ENCODE measurements around the gene CCDC87. TPM values are rescaled to one million over a fixed set of nuclear protein-coding genes. Genes with fewer than 3 reads are reported as not detected.

CCDC87 gene
- total RNA-seq, 4 donors from 2014 or later, result 0.32 to 0.96 TPM; not detected in 2

DNA sequence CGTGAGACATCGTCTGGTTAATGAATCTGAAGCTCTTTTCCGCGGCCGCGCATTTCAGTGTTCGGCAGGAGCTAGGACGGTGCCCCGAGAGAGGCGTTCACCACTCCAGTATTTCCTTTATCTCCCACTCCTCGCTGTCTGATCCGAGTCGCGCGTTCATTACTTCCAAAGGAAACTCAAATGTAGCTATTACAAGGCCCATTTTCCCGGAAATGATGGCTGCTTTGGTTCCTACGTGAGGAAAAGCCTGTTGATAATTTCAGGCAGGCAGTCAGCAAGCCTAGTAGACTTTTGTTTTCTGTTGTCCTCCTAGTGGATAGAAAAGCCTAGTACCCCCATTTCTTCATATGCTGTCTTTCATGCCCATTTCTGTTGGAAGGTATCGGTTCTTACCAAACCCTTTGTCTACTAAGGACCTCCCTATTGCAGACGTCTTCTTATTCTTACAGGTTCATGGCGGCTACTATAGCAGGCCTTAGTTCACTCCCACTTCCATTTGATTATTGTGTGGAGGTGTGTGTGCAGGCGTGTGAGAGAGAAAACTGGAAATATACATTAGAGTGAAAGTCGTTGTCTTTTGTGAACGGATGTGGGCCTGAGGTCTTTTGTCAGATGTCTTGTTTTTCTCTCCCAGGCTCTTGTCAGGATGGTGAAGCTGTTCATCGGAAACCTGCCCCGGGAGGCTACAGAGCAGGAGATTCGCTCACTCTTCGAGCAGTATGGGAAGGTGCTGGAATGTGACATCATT, 46.4 kb upstream of the CCDC87 start:
- no peaks in the 10 kb centered on the region for H3K27me3 ChIP-seq
- peaks cover 26 to 66% (median 53%) of the 10 kb centered on the region in 4 donors for H3K4me1 ChIP-seq
- no peak for TF ChIP-seq POLR2A (IDR thresholded peaks at IDR 0.05)
- TF ChIP-seq, protein P1, sequence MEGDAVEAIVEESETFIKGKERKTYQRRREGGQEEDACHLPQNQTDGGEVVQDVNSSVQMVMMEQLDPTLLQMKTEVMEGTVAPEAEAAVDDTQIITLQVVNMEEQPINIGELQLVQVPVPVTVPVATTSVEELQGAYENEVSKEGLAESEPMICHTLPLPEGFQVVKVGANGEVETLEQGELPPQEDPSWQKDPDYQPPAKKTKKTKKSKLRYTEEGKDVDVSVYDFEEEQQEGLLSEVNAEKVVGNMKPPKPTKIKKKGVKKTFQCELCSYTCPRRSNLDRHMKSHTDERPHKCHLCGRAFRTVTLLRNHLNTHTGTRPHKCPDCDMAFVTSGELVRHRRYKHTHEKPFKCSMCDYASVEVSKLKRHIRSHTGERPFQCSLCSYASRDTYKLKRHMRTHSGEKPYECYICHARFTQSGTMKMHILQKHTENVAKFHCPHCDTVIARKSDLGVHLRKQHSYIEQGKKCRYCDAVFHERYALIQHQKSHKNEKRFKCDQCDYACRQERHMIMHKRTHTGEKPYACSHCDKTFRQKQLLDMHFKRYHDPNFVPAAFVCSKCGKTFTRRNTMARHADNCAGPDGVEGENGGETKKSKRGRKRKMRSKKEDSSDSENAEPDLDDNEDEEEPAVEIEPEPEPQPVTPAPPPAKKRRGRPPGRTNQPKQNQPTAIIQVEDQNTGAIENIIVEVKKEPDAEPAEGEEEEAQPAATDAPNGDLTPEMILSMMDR (IDR thresholded peaks at IDR 0.05), result peak in 2 of 5 experiments; percentile 9 to 15
- no peaks in the 10 kb centered on the region for H3K9me3 ChIP-seq
- DNase-seq, result peak; percentile 20
- peak overlapping the region; percentile 56 to 88 (median 64) for H3K4me3 ChIP-seq
- intact Hi-C loops (cut with DNase I; ENCODE audit: low total_unique reads), result loop anchor here (10.0 kb wide), 1 partner anchor 636 kb away; no protein-coding TSS in a partner anchor
- H3K36me3 ChIP-seq, result peaks cover 0 to 27% (median 13%) of the 10 kb centered on the region in 4 donors
- 2 to 6% methylated on average over 11 to 27 of the region's 27 CpGs for WGBS, 2 donors (ENCODE audit: low coverage in 1 of 2)
- in situ Hi-C loops (cut with MboI; ENCODE audit: low pct_ligation_motif_present in 1 of 4, low pct_unique_long_range_greater_than_20kb in 1 of 4, low sequenced_read_pairs in 3 of 4), result no loop called here
- H3K27ac ChIP-seq, result peak overlapping the region; percentile 90 to 94 (median 92)

DNA sequence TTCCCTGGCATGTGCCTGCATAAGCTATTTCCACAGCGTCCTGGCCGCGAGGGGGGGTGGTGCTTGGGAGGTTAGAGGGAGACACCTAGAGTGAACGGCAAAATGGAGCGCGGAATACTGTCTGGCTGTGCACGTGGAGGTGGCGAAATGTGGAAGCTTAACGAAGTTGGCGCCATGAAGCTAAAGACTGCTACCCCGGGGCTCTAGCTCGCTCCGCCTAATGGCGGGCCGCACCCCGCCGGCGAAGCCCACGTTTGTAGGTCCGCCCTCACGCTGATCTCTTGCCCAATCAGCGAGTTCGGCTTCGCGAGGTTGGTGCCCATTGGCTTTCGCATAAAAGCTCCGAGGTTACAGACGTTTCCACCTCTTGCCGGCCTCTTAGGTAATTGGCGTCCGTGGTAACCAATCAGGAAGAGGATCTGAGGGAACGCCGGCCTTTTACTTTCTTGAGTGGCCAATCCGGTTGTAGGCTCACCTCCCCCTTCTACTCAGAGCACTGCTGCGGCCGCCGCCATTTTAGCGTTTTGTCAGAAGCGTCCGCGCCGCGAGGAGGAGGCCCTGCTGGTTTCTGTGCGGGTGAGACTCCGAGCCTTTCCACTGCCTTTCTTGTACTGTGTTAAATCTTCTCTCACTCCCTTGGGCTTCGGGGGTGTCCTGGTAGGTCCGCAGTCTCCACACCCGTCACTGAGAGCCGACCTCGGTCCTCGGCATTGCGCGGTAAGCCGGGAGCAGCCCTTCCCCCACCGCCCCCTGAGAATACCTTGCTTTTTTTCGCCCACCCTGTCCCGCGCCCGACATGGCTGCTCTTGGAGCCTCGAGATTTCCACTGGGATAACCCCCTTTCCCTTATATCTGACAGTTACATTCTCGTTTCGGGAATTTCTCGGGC, 45.6 kb upstream of the CCDC87 start, which contains the start of gene RBM4:
Gene RBM4, plus strand, starts transcription at position 527 of the 889 bp plus-strand sequence. CDS start 1,009 bp downstream, outside the sequence.
- WGBS, 2 donors (ENCODE audit: low coverage in 1 of 2), result 1 to 3% methylated on average over 6 to 62 of the region's 63 CpGs
- in situ Hi-C loops (cut with MboI; ENCODE audit: low pct_ligation_motif_present in 1 of 4, low pct_unique_long_range_greater_than_20kb in 1 of 4, low sequenced_read_pairs in 3 of 4) (no loop called here), intact Hi-C loops (cut with DNase I; ENCODE audit: low total_unique reads) (loop anchor here (10.0 kb wide), 1 partner anchor 636 kb away; no protein-coding TSS in a partner anchor)
- peak within 1 kb of the TSS; percentile 90 to 94 (median 92) for H3K27ac ChIP-seq
- peak; percentile 98 for DNase-seq
- peaks cover 0 to 19% (median 7%) of the 10 kb centered on the region in 4 donors for H3K36me3 ChIP-seq
- H3K4me1 ChIP-seq, result peaks cover 21 to 58% (median 47%) of the 10 kb centered on the region in 4 donors
- H3K9me3 ChIP-seq, result no peaks in the 10 kb centered on the region
- H3K27me3 ChIP-seq, result no peaks in the 10 kb centered on the region
- H3K4me3 ChIP-seq, result peak within 1 kb of the TSS; percentile 56 to 88 (median 64)
- TF ChIP-seq POLR2AphosphoS5 (IDR thresholded peaks at IDR 0.05), result peak; percentile 95 to 97 (median 97)
- peak; percentile 94 for TF ChIP-seq POLR2A (IDR thresholded peaks at IDR 0.05)
- no peak for TF ChIP-seq EP300 (IDR thresholded peaks at IDR 0.05; ENCODE audit: low read depth)
- TF ChIP-seq, protein P1 (IDR thresholded peaks at IDR 0.05), result peak in 3 of 5 experiments; percentile 11 to 32 (median 25)

DNA sequence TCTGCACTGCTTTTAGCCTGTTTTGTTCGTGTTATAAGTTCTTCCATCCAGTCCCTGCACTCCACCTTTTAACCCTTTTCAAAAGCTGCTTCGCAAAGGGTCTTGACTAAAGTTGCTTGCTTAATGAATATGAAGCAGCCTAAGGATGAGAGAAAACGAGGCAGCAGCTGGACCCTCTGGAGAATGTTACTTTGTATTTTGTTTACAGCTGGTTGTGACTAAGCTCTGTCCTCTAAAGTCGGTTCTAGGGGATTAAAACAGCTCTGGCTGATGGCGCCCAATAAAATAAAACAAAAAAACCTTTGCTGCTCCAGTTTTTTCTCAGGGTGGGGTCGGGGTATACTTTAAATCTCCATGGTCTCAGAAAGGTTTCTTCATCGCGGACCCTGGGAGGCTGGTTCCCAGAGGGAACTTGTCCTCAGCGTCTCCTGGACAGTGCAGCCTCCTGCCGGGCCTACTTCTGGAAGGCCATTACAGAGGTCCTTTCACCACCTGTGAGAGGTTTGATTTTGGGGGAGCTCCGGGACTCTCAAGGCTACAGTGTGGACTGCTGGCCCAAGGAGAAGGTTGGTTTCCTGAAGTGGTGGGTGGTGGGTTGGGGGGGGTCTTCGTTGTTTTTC, 44.8 kb upstream of the CCDC87 start:
- intact Hi-C loops (cut with DNase I; ENCODE audit: low total_unique reads) (loop anchor here (10.0 kb wide), 1 partner anchor 637 kb away; no protein-coding TSS in a partner anchor), in situ Hi-C loops (cut with MboI; ENCODE audit: low pct_ligation_motif_present in 1 of 4, low pct_unique_long_range_greater_than_20kb in 1 of 4, low sequenced_read_pairs in 3 of 4) (no loop called here)
- TF ChIP-seq, protein P1 (IDR thresholded peaks at IDR 0.05), result no peak
- TF ChIP-seq POLR2A (IDR thresholded peaks at IDR 0.05), result no peak
- no peak for TF ChIP-seq POLR2AphosphoS5 (IDR thresholded peaks at IDR 0.05)
- TF ChIP-seq EP300 (IDR thresholded peaks at IDR 0.05; ENCODE audit: low read depth), result no peak
- Histone ChIP-seq H3K4me3 (peak overlapping the region; percentile 36 to 88 (median 62)), H3K27ac (peak overlapping the region; percentile 89 to 94 (median 90)), H3K27me3 (no peaks in the 10 kb centered on the region), H3K4me1 (peaks cover 21 to 55% (median 41%) of the 10 kb centered on the region in 4 donors), H3K36me3 (peaks cover 0 to 17% (median 4%) of the 10 kb centered on the region in 4 donors), H3K9me3 (no peaks in the 10 kb centered on the region)
- DNase-seq, result no peak
- 41 to 65% methylated on average over 5 to 12 of the region's 12 CpGs for WGBS, 2 donors (ENCODE audit: low coverage in 1 of 2)

All from transverse colon (tissue), 4 donors.